Neural cell (in vitro differentiated cells): ENCODE data around the gene ITPRID2. TPM values are rescaled to one million over a fixed set of nuclear protein-coding genes. Genes with fewer than 3 reads are reported as not detected.

Source experiments
- H2AFZ ChIP-seq: fragments of 200-600, 300-800 bp; sonication (generic), shearing (Covaris generic); 2 replicates; pipeline ENCODE4 v1.6.0; 2014; ENCODE audit warnings: low read depth, mild to moderate bottlenecking, antibody characterized with exemption, low read length, moderate library complexity
- H3F3A ChIP-seq: fragments of 200-600 bp; shearing (Covaris generic); 2 replicates; pipeline ENCODE4 v1.6.1; 2016; ENCODE audit warnings: mild to moderate bottlenecking, moderate library complexity, mixed read lengths, antibody characterized with exemption, low read length; ENCODE audit not compliant: insufficient read depth, poor library complexity, severe bottlenecking
- H3K27ac ChIP-seq: fragments of 200-600, 300-800 bp; sonication (generic), shearing (Covaris generic); 2 replicates; pipeline ENCODE4 v1.5.1; 2014; ENCODE audit warnings: mild to moderate bottlenecking, low read length, moderate library complexity
- H3K27me3 ChIP-seq: fragments of 300-800, 200-600 bp; sonication (generic), shearing (Covaris generic); 2 replicates; pipeline ENCODE4 v1.6.0; 2014; ENCODE audit warnings: mild to moderate bottlenecking, low read depth, low read length, moderate library complexity; ENCODE audit not compliant: insufficient read depth
- H3K36me3 ChIP-seq: fragments of 300-800, 200-600 bp; sonication (generic), shearing (Covaris generic); 2 replicates; pipeline ENCODE4 v1.5.1; 2014; ENCODE audit warnings: mild to moderate bottlenecking, antibody characterized with exemption, low read length, moderate library complexity; ENCODE audit not compliant: insufficient read depth
- H3K4me2 ChIP-seq: fragments of 300-800, 200-600 bp; sonication (generic), shearing (Covaris generic); 2 replicates; pipeline ENCODE4 v1.6.0; 2014; ENCODE audit warnings: mild to moderate bottlenecking, low read length
- H3K4me3 ChIP-seq: fragments of 300-800, 200-600 bp; sonication (generic), shearing (Covaris generic); 2 replicates; pipeline ENCODE4 v1.5.1; 2014; ENCODE audit warnings: mild to moderate bottlenecking, low read length, moderate library complexity
- H3K79me2 ChIP-seq: fragments of 200-600 bp; shearing (Covaris generic); replicated peaks from 2 replicates; pipeline ENCODE4 v1.6.0; 2014; ENCODE audit warnings: mild to moderate bottlenecking, low read length, moderate library complexity; ENCODE audit not compliant: insufficient read depth
- H3K9ac ChIP-seq: fragments of 300-800, 200-600 bp; sonication (generic), shearing (Covaris generic); 2 replicates; pipeline ENCODE4 v1.6.1; 2016; ENCODE audit warnings: mild to moderate bottlenecking, low read length, mixed read lengths
- H3K9me2 ChIP-seq: fragments of 200-600 bp; shearing (Covaris generic); 2 replicates; pipeline ENCODE4 v1.6.1; 2016; ENCODE audit warnings: mild to moderate bottlenecking, low read length, mixed read lengths; ENCODE audit not compliant: insufficient read depth
- H3K9me3 ChIP-seq: fragments of 200-600, 300-800 bp; sonication (generic), shearing (Covaris generic); 2 replicates; pipeline ENCODE4 v1.6.1; 2016; ENCODE audit warnings: mild to moderate bottlenecking, mixed run types, low read length, moderate library complexity, mixed read lengths
- H4K20me1 ChIP-seq: fragments of 200-600 bp; shearing (Covaris generic); 2 replicates; pipeline ENCODE4 v1.6.1; 2016; ENCODE audit warnings: mild to moderate bottlenecking, mixed run types; ENCODE audit not compliant: insufficient read depth
- CTCF ChIP-seq: fragments of 450-650 bp; IDR thresholded peaks from 2 replicates; pipeline ENCODE4 v1.5.1; 2014; ENCODE audit warnings: antibody characterized with exemption, mild to moderate bottlenecking, moderate library complexity; ENCODE audit not compliant: poor library complexity, severe bottlenecking
- EP300 ChIP-seq: fragments of 450-650 bp; conservative IDR thresholded peaks from 2 replicates; pipeline ENCODE4 v1.6.1; 2014; ENCODE audit warnings: antibody characterized with exemption, mild to moderate bottlenecking, moderate library complexity; ENCODE audit not compliant: poor library complexity, severe bottlenecking
- EZH2 ChIP-seq: fragments of 200-600, 300-800 bp; shearing (Covaris generic), sonication (generic); IDR thresholded peaks from 2 replicates; pipeline ENCODE4 v1.6.1; 2014; ENCODE audit warnings: antibody characterized with exemption, low read length, borderline replicate concordance, mild to moderate bottlenecking; ENCODE audit not compliant: insufficient read depth, poor library complexity, severe bottlenecking
- MXI1 ChIP-seq: fragments of 450-650 bp; conservative IDR thresholded peaks from 2 replicates; pipeline ENCODE4 v1.6.1; 2014; ENCODE audit warnings: antibody characterized with exemption, mild to moderate bottlenecking; ENCODE audit not compliant: poor library complexity, severe bottlenecking
- POLR2AphosphoS5 ChIP-seq: IDR thresholded peaks from 2 replicates; pipeline ENCODE4 v1.6.1; 2012
- RAD21 ChIP-seq: fragments of 450-650 bp; conservative IDR thresholded peaks from 2 replicates; pipeline ENCODE4 v1.6.1; 2014; ENCODE audit warnings: antibody characterized with exemption, mild to moderate bottlenecking, moderate library complexity
- REST ChIP-seq: IDR thresholded peaks from 2 replicates; pipeline ENCODE4 v1.6.1; 2012; ENCODE audit warnings: borderline replicate concordance
- SMC3 ChIP-seq: fragments of 450-650 bp; conservative IDR thresholded peaks from 2 replicates; pipeline ENCODE4 v1.6.1; 2014; ENCODE audit warnings: antibody characterized with exemption, mild to moderate bottlenecking, moderate library complexity; ENCODE audit not compliant: poor library complexity
- TAF1 ChIP-seq: IDR thresholded peaks from 2 replicates; pipeline ENCODE4 v1.6.1; 2012; ENCODE audit warnings: low read depth
- polyA plus RNA-seq: library from polyadenylated mRNA; depleted of rRNA; stranded (reverse); fragments of >200 nt; gene quantifications from 2 replicates; pipeline ENCODE4 v1.2.3, GENCODE V29; 2014

ITPRID2 gene
- polyA plus RNA-seq, 1 donor from 2014 or later: 42.0 TPM

- H3K27ac ChIP-seq: no peak overlapping the region
- H3K4me2 ChIP-seq: no peak overlapping the region
- no peak overlapping the region for H3K9ac ChIP-seq
- no peaks in the 10 kb centered on the region for H3F3A ChIP-seq
- H4K20me1 ChIP-seq: no peaks in the 10 kb centered on the region
- no peak overlapping the region for H3K4me3 ChIP-seq
- TF ChIP-seq MXI1 (no peak), POLR2AphosphoS5 (no peak), EP300 (no peak)
- H3K36me3 ChIP-seq: no peaks in the 10 kb centered on the region
- no peaks in the 10 kb centered on the region for H3K9me2 ChIP-seq
- no peak overlapping the region for H2AFZ ChIP-seq
- H3K9me3 ChIP-seq: no peaks in the 10 kb centered on the region
- H3K79me2 ChIP-seq: no peaks in the 10 kb centered on the region
- no peaks in the 10 kb centered on the region for H3K27me3 ChIP-seq
These were observed 37.8 kb upstream of the ITPRID2 start for GRCh38 chr2:181853696-181854095.

- no peaks in the 10 kb centered on the region for H4K20me1 ChIP-seq
- no peaks in the 10 kb centered on the region for H3K9me2 ChIP-seq
- H3K9me3 ChIP-seq: no peaks in the 10 kb centered on the region
- no peaks in the 10 kb centered on the region for H3K36me3 ChIP-seq
- no peak overlapping the region for H3K9ac ChIP-seq
- H3K27ac ChIP-seq: no peak overlapping the region
- TF ChIP-seq CTCF: no peak
- TF ChIP-seq RAD21: no peak
- no peak for TF ChIP-seq REST
- TF ChIP-seq TAF1: no peak
- no peak for TF ChIP-seq EP300
- TF ChIP-seq MXI1: no peak
- no peak for TF ChIP-seq EZH2
- TF ChIP-seq POLR2AphosphoS5: no peak
- TF ChIP-seq SMC3: no peak
- H3K4me3 ChIP-seq: no peak overlapping the region
- no peak overlapping the region for H2AFZ ChIP-seq
- H3K79me2 ChIP-seq: no peaks in the 10 kb centered on the region
- no peak overlapping the region for H3K4me2 ChIP-seq
- H3F3A ChIP-seq: no peaks in the 10 kb centered on the region
- no peaks in the 10 kb centered on the region for H3K27me3 ChIP-seq
These were observed 34.0 kb upstream of the ITPRID2 start for GRCh38 chr2:181857483-181857882.

GRCh38 chr2:181858600-181858999 lies 32.9 kb upstream of the ITPRID2 start:
- H3F3A ChIP-seq: no peaks in the 10 kb centered on the region
- H3K4me2 ChIP-seq: no peak overlapping the region
- H3K4me3 ChIP-seq: no peak overlapping the region
- TF ChIP-seq TAF1: no peak
- no peak for TF ChIP-seq SMC3
- TF ChIP-seq CTCF: no peak
- TF ChIP-seq POLR2AphosphoS5: no peak
- TF ChIP-seq EP300: no peak
- no peak for TF ChIP-seq RAD21
- no peak for TF ChIP-seq MXI1
- TF ChIP-seq EZH2: no peak
- no peak for TF ChIP-seq REST
- no peaks in the 10 kb centered on the region for H3K79me2 ChIP-seq
- H3K9me3 ChIP-seq: no peaks in the 10 kb centered on the region
- no peak overlapping the region for H3K9ac ChIP-seq
- H3K36me3 ChIP-seq: no peaks in the 10 kb centered on the region
- no peak overlapping the region for H3K27ac ChIP-seq
- no peaks in the 10 kb centered on the region for H3K27me3 ChIP-seq
- H4K20me1 ChIP-seq: no peaks in the 10 kb centered on the region
- no peak overlapping the region for H2AFZ ChIP-seq
- H3K9me2 ChIP-seq: no peaks in the 10 kb centered on the region
